H9 (cell line): ENCODE measurements around the gene PROK1. TPM values are rescaled to one million over a fixed set of nuclear protein-coding genes. Genes with fewer than 3 reads are reported as not detected.

Experiments used
- DNase-seq: peaks from one replicate; pipeline ENCODE4 v3.0.0-alpha.2; 2017
- H2AFZ ChIP-seq: one replicate; pipeline ENCODE4 v1.6.1; 2013; ENCODE audit warnings: mild to moderate bottlenecking, low read length, control low read depth, moderate library complexity
- H2AK5ac ChIP-seq: 2 replicates; pipeline ENCODE4 v1.6.1; 2013; ENCODE audit warnings: low read length, control low read depth, mixed read lengths; ENCODE audit not compliant: insufficient read length
- H2BK120ac ChIP-seq: one replicate; pipeline ENCODE4 v1.6.1; 2013; ENCODE audit warnings: low read depth, mild to moderate bottlenecking, low read length, control low read depth, inconsistent platforms; ENCODE audit not compliant: poor library complexity, severe bottlenecking
- H2BK12ac ChIP-seq: 2 replicates; pipeline ENCODE4 v1.6.1; 2013; ENCODE audit warnings: low read length, control low read depth, mixed read lengths, low read depth; ENCODE audit not compliant: insufficient read length
- H2BK15ac ChIP-seq: 2 replicates; pipeline ENCODE4 v1.6.1; 2013; ENCODE audit warnings: low read depth, low read length, control low read depth
- H2BK20ac ChIP-seq: one replicate; pipeline ENCODE4 v1.6.1; 2013; ENCODE audit warnings: low read depth, mild to moderate bottlenecking, low read length, control low read depth, inconsistent platforms; ENCODE audit not compliant: poor library complexity, severe bottlenecking
- H2BK5ac ChIP-seq: 2 replicates; pipeline ENCODE4 v1.6.1; 2013; ENCODE audit warnings: low read length, control low read depth, mixed read lengths; ENCODE audit not compliant: insufficient read length
- H3K14ac ChIP-seq: 2 replicates; pipeline ENCODE4 v1.6.1; 2013; ENCODE audit warnings: low read length, control low read depth; ENCODE audit not compliant: insufficient read depth
- H3K18ac ChIP-seq: 2 replicates; pipeline ENCODE4 v1.6.1; 2013; ENCODE audit warnings: low read depth, mild to moderate bottlenecking, mixed read lengths, low read length, control low read depth; ENCODE audit not compliant: insufficient read length
- H3K23ac ChIP-seq: 2 replicates; pipeline ENCODE4 v1.6.1; 2013; ENCODE audit warnings: low read length, control low read depth, mixed read lengths, low read depth; ENCODE audit not compliant: insufficient read length
- H3K23me2 ChIP-seq: 2 replicates; pipeline ENCODE4 v1.6.1; 2013; ENCODE audit warnings: low read depth, mild to moderate bottlenecking, mixed read lengths, low read length, control low read depth; ENCODE audit not compliant: insufficient read length, poor library complexity, severe bottlenecking
- H3K27ac ChIP-seq: 2 replicates; pipeline ENCODE4 v1.5.1; 2013; ENCODE audit warnings: low read length, control low read depth, mixed read lengths, low read depth; ENCODE audit not compliant: insufficient read length
- H3K27me3 ChIP-seq: 2 replicates; pipeline ENCODE4 v1.6.1; 2013; ENCODE audit warnings: low read length, control low read depth, inconsistent platforms; ENCODE audit not compliant: insufficient read depth
- H3K4ac ChIP-seq: 2 replicates; pipeline ENCODE4 v1.6.1; 2013; ENCODE audit warnings: low read depth, mild to moderate bottlenecking, control low read depth, inconsistent platforms, low read length, moderate library complexity
- H3K4me1 ChIP-seq: 2 replicates; pipeline ENCODE4 v1.6.1; 2013; ENCODE audit warnings: low read length, control low read depth, inconsistent platforms; ENCODE audit not compliant: insufficient read depth
- H3K4me2 ChIP-seq: 2 replicates; pipeline ENCODE4 v1.6.1; 2013; ENCODE audit warnings: low read length, control low read depth, mixed read lengths; ENCODE audit not compliant: insufficient read length, insufficient read depth
- H3K56ac ChIP-seq: 2 replicates; pipeline ENCODE4 v1.6.1; 2013; ENCODE audit warnings: low read depth, mild to moderate bottlenecking, mixed read lengths, low read length, control low read depth; ENCODE audit not compliant: insufficient read length
- H3K79me1 ChIP-seq: 2 replicates; pipeline ENCODE4 v1.6.1; 2013; ENCODE audit warnings: low read depth, mild to moderate bottlenecking, moderate library complexity, low read length, control low read depth, inconsistent platforms; ENCODE audit not compliant: insufficient read depth, poor library complexity, severe bottlenecking
- H3K79me2 ChIP-seq: 2 replicates; pipeline ENCODE4 v1.6.1; 2013; ENCODE audit warnings: low read length, control low read depth, inconsistent platforms; ENCODE audit not compliant: insufficient read depth
- H3K9ac ChIP-seq: 2 replicates; pipeline ENCODE4 v1.6.1; 2013; ENCODE audit warnings: low read length, control low read depth, mixed read lengths; ENCODE audit not compliant: insufficient read length; ENCODE audit errors: extremely low read depth
- H3K9me3 ChIP-seq: one replicate; pipeline ENCODE4 v1.6.1; 2013; ENCODE audit warnings: low read depth, low read length, inconsistent platforms; ENCODE audit not compliant: control insufficient read depth
- H3T11ph ChIP-seq: one replicate; pipeline ENCODE4 v1.6.1; 2013; ENCODE audit warnings: mild to moderate bottlenecking, low read length, control low read depth, inconsistent platforms
- H4K20me1 ChIP-seq: one replicate; pipeline ENCODE4 v1.6.1; 2013; ENCODE audit not compliant: control insufficient read depth, insufficient read length, insufficient read depth
- H4K5ac ChIP-seq: 2 replicates; pipeline ENCODE4 v1.6.1; 2013; ENCODE audit warnings: low read depth, mild to moderate bottlenecking, mixed read lengths, low read length, control low read depth; ENCODE audit not compliant: insufficient read length
- H4K8ac ChIP-seq: replicated peaks from 2 replicates; pipeline ENCODE4 v1.6.1; 2013; ENCODE audit warnings: low read length, control low read depth, mixed read lengths, low read depth; ENCODE audit not compliant: insufficient read length
- H4K91ac ChIP-seq: 2 replicates; pipeline ENCODE4 v1.6.1; 2013; ENCODE audit warnings: low read depth, mild to moderate bottlenecking, moderate library complexity, mixed read lengths, low read length, control low read depth; ENCODE audit not compliant: insufficient read length
- H3K27ac Mint-ChIP-seq, 3 experiments: 2 replicates in 2 of 3; 3 replicates in 1 of 3; pipeline ENCODE4 v1.8.0; 2020 to 2021; ENCODE audit warnings: mixed read lengths in 3 of 3, mild to moderate bottlenecking in 1 of 3, moderate library complexity in 1 of 3
- H3K27me3 Mint-ChIP-seq: 2 replicates; pipeline ENCODE4 v1.8.0; 2021; ENCODE audit warnings: low read depth, mild to moderate bottlenecking, moderate library complexity, mixed read lengths
- H3K36me3 Mint-ChIP-seq, 3 experiments: 2 replicates in 2 of 3; 3 replicates in 1 of 3; pipeline ENCODE4 v1.8.0; 2020 to 2021; ENCODE audit warnings: low read depth in 3 of 3, mixed read lengths in 3 of 3; ENCODE audit not compliant: insufficient read depth in 1 of 3
- H3K4me1 Mint-ChIP-seq, 2 experiments: 2 replicates each; pipeline ENCODE4 v1.8.0; 2020; ENCODE audit warnings: mixed read lengths in 2 of 2
- H3K4me3 Mint-ChIP-seq, 2 experiments: 2 replicates in 1 of 2; 3 replicates in 1 of 2; pipeline ENCODE4 v1.8.0; 2020 to 2021; ENCODE audit warnings: mild to moderate bottlenecking in 2 of 2, mixed read lengths in 2 of 2, moderate library complexity in 1 of 2
- H3K9me3 Mint-ChIP-seq, 2 experiments: 2 replicates in 1 of 2; 3 replicates in 1 of 2; pipeline ENCODE4 v1.8.0; 2020; ENCODE audit warnings: mild to moderate bottlenecking in 2 of 2, mixed read lengths in 2 of 2, moderate library complexity in 1 of 2
- CTCF ChIP-seq: fragments of 200-600 bp; sonication (generic); conservative IDR thresholded peaks from 3 replicates; pipeline ENCODE4 v1.8.0; 2021; ENCODE audit warnings: antibody characterized with exemption, mild to moderate bottlenecking
- WGBS: extraction: QIAGEN DNeasy Blood & Tissue Kit; methylation state at CpG from one replicate; pipeline ENCODE4 v1.1.7; 2013; ENCODE audit warnings: missing lambda C conversion rate, low lambda C conversion rate, mixed read lengths; ENCODE audit not compliant: insufficient read length; ENCODE audit errors: extremely low coverage; 5-methylcytosine and 5-hydroxymethylcytosine counted together
- total RNA-seq: library from RNA; stranded (reverse); gene quantifications from 2 replicates; pipeline ENCODE4 v1.2.1, GENCODE V29; 2021

PROK1 gene
- total RNA-seq, 1 experiment from 2014 or later = not detected

GRCh38 chr1:110466646-110467280 lies 15.8 kb downstream of the PROK1 start:
- WGBS = no CpG with 5 or more reads among the region's 8 CpGs
- Histone ChIP-seq H2BK20ac (no peak overlapping the region), H3K56ac (no peak overlapping the region), H4K20me1 (no peaks in the 10 kb centered on the region), H3K4me2 (no peak overlapping the region), H3K14ac (no peak overlapping the region), H2BK15ac (no peak overlapping the region), H3K23me2 (no peaks in the 10 kb centered on the region), H4K91ac (no peak overlapping the region), H2BK120ac (no peak overlapping the region), H4K8ac (no peak overlapping the region), H4K5ac (no peak overlapping the region), H2BK12ac (no peak overlapping the region), H3T11ph (no peak overlapping the region), H3K9ac (no peak overlapping the region), H3K9me3 (no peaks in the 10 kb centered on the region), H3K23ac (no peak overlapping the region), H3K79me2 (no peaks in the 10 kb centered on the region), H2AK5ac (no peak overlapping the region), H3K4ac (no peak overlapping the region), H2AFZ (no peak overlapping the region), H3K4me1 (no peaks in the 10 kb centered on the region), H2BK5ac (no peak overlapping the region), H3K27ac (no peak overlapping the region), H3K27me3 (no peaks in the 10 kb centered on the region), H3K18ac (no peak overlapping the region), H3K79me1 (no peaks in the 10 kb centered on the region)
- no peak overlapping the region for H3K27ac Mint-ChIP-seq
- H3K4me3 Mint-ChIP-seq = no peak overlapping the region
- TF ChIP-seq CTCF = no peak
- H3K36me3 Mint-ChIP-seq = no peaks in the 10 kb centered on the region
- H3K9me3 Mint-ChIP-seq = peaks cover 3% of the 10 kb centered on the region in 2 experiments; a peak in 2 of 5 replicates
- peaks cover 0 to 5% of the 10 kb centered on the region in 2 experiments; a peak in 3 of 4 replicates for H3K4me1 Mint-ChIP-seq
- H3K27me3 Mint-ChIP-seq = peaks cover 6% of the 10 kb centered on the region
- no peak for DNase-seq
